Esophagus muscularis mucosa (tissue), 4 donors: ENCODE measurements around the gene PHB1.

Experiments
- CTCF ChIP-seq, 3 experiments: fragments of 200-600 bp in 2 of 3; fragments of 450-650 bp in 1 of 3; sonication (generic) in 2 of 3; IDR thresholded peaks; one replicate each; pipeline ENCODE4 v1.5.1; 2017 to 2019; ENCODE audit warnings: antibody characterized with exemption in 3 of 3, mild to moderate bottlenecking in 2 of 3, moderate library complexity in 1 of 3
- EP300 ChIP-seq: sonication (generic); formaldehyde crosslinking; IDR thresholded peaks from one replicate; pipeline ENCODE4 v1.6.1; 2017; ENCODE audit warnings: antibody characterized with exemption
- POLR2A ChIP-seq: fragments of 450-650 bp; IDR thresholded peaks from one replicate; pipeline ENCODE4 v1.6.1; 2017; ENCODE audit warnings: antibody characterized with exemption, moderate library complexity, mild to moderate bottlenecking, low read depth
- POLR2AphosphoS5 ChIP-seq, 2 donors: sonication (generic); formaldehyde crosslinking; IDR thresholded peaks; one replicate each; pipeline ENCODE4 v1.6.1; 2017; ENCODE audit warnings: antibody characterized with exemption in 2 of 2

GRCh38 chr17:49439305-49439672, 24.6 kb upstream of the PHB1 start:
- no peak for TF ChIP-seq CTCF (IDR thresholded peaks at IDR 0.05)
- no peak for TF ChIP-seq POLR2A
- TF ChIP-seq POLR2AphosphoS5 (IDR thresholded peaks at IDR 0.05) = no peak
- no peak for TF ChIP-seq EP300
